HEK293T (cell line): ENCODE results near the gene CD82.

Experiments
- ARNT ChIP-seq: fragments of 450-650 bp; IDR thresholded peaks from 2 replicates; pipeline ENCODE4 v1.6.1; 2017; ENCODE audit warnings: mild to moderate bottlenecking
- BHLHE40 ChIP-seq: fragments of 450-650 bp; IDR thresholded peaks from 2 replicates; pipeline ENCODE4 v1.6.1; 2016; ENCODE audit warnings: mild to moderate bottlenecking, moderate library complexity, borderline replicate concordance
- CTBP1 ChIP-seq: fragments of 450-650 bp; IDR thresholded peaks from 2 replicates; pipeline ENCODE4 v1.6.1; 2016; ENCODE audit warnings: borderline replicate concordance
- ELF4 ChIP-seq: fragments of 450-650 bp; IDR thresholded peaks from 2 replicates; pipeline ENCODE4 v1.6.1; 2017; ENCODE audit warnings: antibody characterized with exemption
- FOXA1 ChIP-seq: fragments of 450-650 bp; IDR thresholded peaks from 2 replicates; pipeline ENCODE4 v1.6.1; 2016; ENCODE audit warnings: mild to moderate bottlenecking
- FOXM1 ChIP-seq: fragments of 450-650 bp; IDR thresholded peaks from 2 replicates; pipeline ENCODE4 v1.6.1; 2017; ENCODE audit warnings: mild to moderate bottlenecking, borderline replicate concordance
- L3MBTL2 ChIP-seq: fragments of 450-650 bp; conservative IDR thresholded peaks from 2 replicates; pipeline ENCODE4 v1.6.1; 2016; ENCODE audit warnings: mild to moderate bottlenecking
- NFRKB ChIP-seq: fragments of 450-650 bp; IDR thresholded peaks from 2 replicates; pipeline ENCODE4 v1.6.1; 2016; ENCODE audit warnings: mild to moderate bottlenecking, moderate library complexity
- PKNOX1 ChIP-seq: fragments of 450-650 bp; IDR thresholded peaks from 2 replicates; pipeline ENCODE4 v1.6.1; 2016
- SP1 ChIP-seq: fragments of 450-650 bp; IDR thresholded peaks from 2 replicates; pipeline ENCODE4 v1.6.1; 2017
- TARDBP ChIP-seq: fragments of 450-650 bp; IDR thresholded peaks from 2 replicates; pipeline ENCODE4 v1.6.1; 2016
- ZNF384 ChIP-seq: fragments of 450-650 bp; IDR thresholded peaks from 2 replicates; pipeline ENCODE4 v1.6.1; 2016

DNA sequence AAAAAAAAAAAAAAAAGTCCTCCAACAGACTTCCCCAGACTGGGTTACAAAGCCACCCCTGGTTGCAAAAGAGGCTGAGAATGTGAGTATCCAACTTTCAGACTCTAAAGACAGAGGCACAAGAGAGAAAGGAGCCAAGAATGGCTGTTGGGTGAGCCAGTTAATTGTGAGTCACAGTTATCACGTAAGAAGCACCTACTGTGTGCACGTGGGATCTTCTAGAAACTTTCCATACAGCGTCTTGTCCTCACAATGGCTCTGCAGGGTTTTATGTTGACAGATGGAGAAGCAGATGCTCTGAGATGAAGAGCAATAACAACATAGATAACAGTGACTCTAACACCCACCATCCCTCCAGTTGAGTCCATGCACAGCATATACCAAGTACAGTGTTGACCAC, 41.0 kb downstream of the CD82 start:
- TF ChIP-seq FOXA1 (no peak), CTBP1 (no peak), ARNT (no peak), L3MBTL2 (no peak), TARDBP (no peak), PKNOX1 (no peak), FOXM1 (no peak), BHLHE40 (no peak), SP1 (no peak), ZNF384 (no peak), ELF4 (no peak), NFRKB (no peak)
